ENCODE data around the gene EIF5AL1. TPM values are rescaled to one million over a fixed set of nuclear protein-coding genes. Genes with fewer than 3 reads are reported as not detected.

Gene EIF5AL1
- polyA plus RNA-seq, 1 donor from 2014 or later: 0.21 TPM

- Histone ChIP-seq H3F3A (ENCODE audit: insufficient read depth, low read length, poor library complexity, severe bottlenecking) (no peaks in the 10 kb centered on the region), H3K9me3 (ENCODE audit: low read length) (no peaks in the 10 kb centered on the region), H3K27me3 (ENCODE audit: insufficient read depth, low read depth, low read length) (no peaks in the 10 kb centered on the region), H3K9ac (ENCODE audit: low read length) (no peak overlapping the region), H3K9me2 (ENCODE audit: insufficient read depth, low read length) (no peaks in the 10 kb centered on the region), H3K79me2 (replicated peaks; ENCODE audit: insufficient read depth, low read length) (no peaks in the 10 kb centered on the region), H2AFZ (ENCODE audit: low read depth, low read length) (no peak overlapping the region), H3K27ac (ENCODE audit: low read length) (no peak overlapping the region), H3K4me2 (ENCODE audit: low read length) (no peak overlapping the region), H3K4me3 (ENCODE audit: low read length) (no peak overlapping the region), H4K20me1 (ENCODE audit: insufficient read depth) (no peaks in the 10 kb centered on the region), H3K36me3 (ENCODE audit: insufficient read depth, low read length) (no peaks in the 10 kb centered on the region)
- TF ChIP-seq POLR2AphosphoS5 (IDR thresholded peaks at IDR 0.05): no peak
- TF ChIP-seq SMC3 (conservative IDR thresholded peaks at IDR 0.05; ENCODE audit: poor library complexity): no peak
- TF ChIP-seq EP300 (conservative IDR thresholded peaks at IDR 0.05; ENCODE audit: poor library complexity, severe bottlenecking): no peak
- TF ChIP-seq TAF1 (IDR thresholded peaks at IDR 0.05; ENCODE audit: low read depth): no peak
- TF ChIP-seq MXI1 (conservative IDR thresholded peaks at IDR 0.05; ENCODE audit: poor library complexity, severe bottlenecking): no peak
- TF ChIP-seq REST (IDR thresholded peaks at IDR 0.05; ENCODE audit: borderline replicate concordance): no peak
- no peak for TF ChIP-seq CTCF (IDR thresholded peaks at IDR 0.05; ENCODE audit: poor library complexity, severe bottlenecking)
- no peak for TF ChIP-seq RAD21 (conservative IDR thresholded peaks at IDR 0.05)
- no peak for TF ChIP-seq EZH2 (IDR thresholded peaks at IDR 0.05; ENCODE audit: borderline replicate concordance, insufficient read depth, low read length, poor library complexity, severe bottlenecking)
Observed at GRCh38 chr10:79465341-79465740, 47.0 kb upstream of the EIF5AL1 start.

GRCh38 chr10:79468015-79468560, 44.2 kb upstream of the EIF5AL1 start:
- no peaks in the 10 kb centered on the region for H3K9me3 ChIP-seq (ENCODE audit: low read length)
- no peaks in the 10 kb centered on the region for H3K9me2 ChIP-seq (ENCODE audit: insufficient read depth, low read length)
- no peaks in the 10 kb centered on the region for H4K20me1 ChIP-seq (ENCODE audit: insufficient read depth)
- H3K9ac ChIP-seq (ENCODE audit: low read length): no peak overlapping the region
- TF ChIP-seq POLR2AphosphoS5 (IDR thresholded peaks at IDR 0.05) (no peak), SMC3 (conservative IDR thresholded peaks at IDR 0.05; ENCODE audit: poor library complexity) (no peak), RAD21 (conservative IDR thresholded peaks at IDR 0.05) (no peak), EZH2 (IDR thresholded peaks at IDR 0.05; ENCODE audit: borderline replicate concordance, insufficient read depth, low read length, poor library complexity, severe bottlenecking) (no peak), TAF1 (IDR thresholded peaks at IDR 0.05; ENCODE audit: low read depth) (no peak), EP300 (conservative IDR thresholded peaks at IDR 0.05; ENCODE audit: poor library complexity, severe bottlenecking) (no peak), CTCF (IDR thresholded peaks at IDR 0.05; ENCODE audit: poor library complexity, severe bottlenecking) (no peak), REST (IDR thresholded peaks at IDR 0.05; ENCODE audit: borderline replicate concordance) (no peak), MXI1 (conservative IDR thresholded peaks at IDR 0.05; ENCODE audit: poor library complexity, severe bottlenecking) (no peak)
- H2AFZ ChIP-seq (ENCODE audit: low read depth, low read length): no peak overlapping the region
- H3K4me3 ChIP-seq (ENCODE audit: low read length): no peak overlapping the region
- no peaks in the 10 kb centered on the region for H3K79me2 ChIP-seq (replicated peaks; ENCODE audit: insufficient read depth, low read length)
- no peaks in the 10 kb centered on the region for H3K27me3 ChIP-seq (ENCODE audit: insufficient read depth, low read depth, low read length)
- H3K4me2 ChIP-seq (ENCODE audit: low read length): no peak overlapping the region
- no peaks in the 10 kb centered on the region for H3F3A ChIP-seq (ENCODE audit: insufficient read depth, low read length, poor library complexity, severe bottlenecking)
- H3K36me3 ChIP-seq (ENCODE audit: insufficient read depth, low read length): no peaks in the 10 kb centered on the region
- no peak overlapping the region for H3K27ac ChIP-seq (ENCODE audit: low read length)

All from neural cell (in vitro differentiated cells).